GM19467 (cell line): ENCODE measurements around the gene MRPS18C.
"Not testable (repeated sequence)": the region's sequence is repeated elsewhere in the genome, so short reads cannot be mapped to it uniquely, and the experiment has no call there.

ENCODE experiments used
- ATAC-seq: cut with Tn5 transposase; IDR thresholded peaks from one replicate; pipeline ENCODE4 v1.9.1; 2021; ENCODE audit warnings: mild to moderate bottlenecking, moderate library complexity; ENCODE audit not compliant: unreplicated experiment

Gene MRPS18C

DNA sequence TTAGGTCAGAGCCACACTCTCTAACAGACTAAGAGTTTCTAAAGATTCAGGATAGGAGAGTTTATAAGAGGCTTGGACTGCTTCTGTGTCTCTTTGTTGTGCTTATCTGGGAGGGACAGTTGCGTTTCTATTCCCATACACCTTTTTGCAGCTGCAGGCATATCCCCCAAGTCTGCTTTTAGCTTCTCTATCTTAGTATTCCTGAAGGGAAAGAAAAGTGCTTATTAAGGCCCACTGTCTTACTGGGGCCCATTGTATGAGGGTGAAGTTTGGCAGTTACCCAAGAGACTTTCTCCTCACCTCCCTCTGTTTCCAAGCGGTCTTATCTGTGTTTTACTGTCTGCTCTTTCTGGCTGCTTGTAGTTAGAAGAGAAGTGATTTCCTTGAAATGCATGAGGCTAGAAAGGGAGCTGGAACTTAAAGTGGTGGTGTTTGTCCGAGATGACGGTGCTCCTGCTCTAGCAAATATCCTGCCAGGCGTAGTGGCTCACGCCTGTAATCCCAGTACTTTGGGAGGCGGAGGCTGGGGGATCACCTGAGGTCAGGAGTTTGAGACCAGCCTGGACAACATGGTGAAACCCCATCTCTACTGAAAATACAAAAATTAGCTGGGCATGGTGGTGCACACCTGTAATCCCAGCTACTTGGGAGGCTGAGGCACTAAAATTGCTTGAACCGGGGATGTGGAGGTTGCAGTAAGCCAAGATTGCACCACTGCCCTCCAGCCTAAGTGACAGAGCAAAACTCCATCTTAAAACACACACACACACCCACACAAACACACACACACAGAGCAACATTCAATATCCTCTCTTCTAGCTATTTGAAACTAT, 40.4 kb downstream of the MRPS18C start:
- not testable (repeated sequence) for ATAC-seq

DNA sequence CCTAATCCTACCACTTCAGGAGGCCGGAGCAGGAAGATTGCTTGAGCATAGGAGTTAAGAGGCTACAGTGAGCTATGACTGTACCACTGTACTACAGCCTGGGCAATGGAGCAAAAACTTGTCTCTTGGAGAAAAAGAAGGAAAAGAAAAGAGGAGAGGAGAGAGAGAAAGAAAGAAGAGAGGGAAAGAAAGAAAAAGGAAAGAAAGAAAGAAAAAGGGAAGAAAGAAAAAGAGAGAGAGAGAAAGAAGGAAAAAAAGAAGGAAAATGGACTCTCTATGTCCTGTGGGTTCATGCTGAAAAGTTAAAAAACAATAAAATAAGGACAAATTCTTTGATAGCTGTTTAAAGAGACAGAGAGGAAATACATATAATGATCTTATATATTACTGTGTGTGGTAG, 42.3 kb downstream of the MRPS18C start:
- ATAC-seq, result no peak

DNA sequence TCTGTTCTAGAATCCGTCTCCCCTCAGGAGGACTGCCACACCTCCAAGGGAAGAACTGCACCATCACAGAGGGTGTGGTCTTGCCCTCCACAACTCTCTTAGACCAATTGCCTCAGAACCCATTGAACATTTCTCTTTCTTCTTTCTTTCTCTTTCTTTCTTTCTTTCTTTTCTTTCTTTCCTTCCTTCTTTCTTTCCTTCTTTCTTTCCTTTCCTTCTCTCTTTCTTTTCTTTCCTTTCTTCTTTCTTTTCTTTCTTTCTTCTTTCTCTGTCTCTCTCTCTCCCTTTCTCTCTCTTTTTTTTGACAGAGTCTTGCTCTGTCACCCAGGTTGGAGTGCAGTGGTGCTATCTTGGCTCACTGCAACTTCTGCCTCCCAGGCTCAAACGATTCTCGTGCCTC, 45.8 kb downstream of the MRPS18C start:
- not testable (repeated sequence) for ATAC-seq

DNA sequence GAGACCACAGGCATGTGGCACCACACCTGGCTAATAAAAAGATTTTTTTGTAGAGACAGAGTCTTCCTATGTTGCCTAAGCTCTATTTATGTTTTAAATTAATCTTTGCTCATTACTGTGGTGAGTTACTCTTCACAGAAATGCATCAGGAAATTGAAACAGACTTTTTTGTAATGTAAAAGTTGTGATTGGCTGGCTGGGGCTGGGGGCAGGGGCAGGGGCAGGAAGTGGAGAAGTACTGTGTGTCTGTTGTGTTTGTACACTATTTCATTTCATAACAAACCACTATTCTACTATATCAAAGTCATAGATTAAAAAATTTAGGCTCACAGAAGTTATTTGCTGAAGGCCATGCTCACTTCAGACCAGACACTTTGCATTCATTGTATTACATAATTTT, 48.1 kb downstream of the MRPS18C start:
- no peak for ATAC-seq

DNA sequence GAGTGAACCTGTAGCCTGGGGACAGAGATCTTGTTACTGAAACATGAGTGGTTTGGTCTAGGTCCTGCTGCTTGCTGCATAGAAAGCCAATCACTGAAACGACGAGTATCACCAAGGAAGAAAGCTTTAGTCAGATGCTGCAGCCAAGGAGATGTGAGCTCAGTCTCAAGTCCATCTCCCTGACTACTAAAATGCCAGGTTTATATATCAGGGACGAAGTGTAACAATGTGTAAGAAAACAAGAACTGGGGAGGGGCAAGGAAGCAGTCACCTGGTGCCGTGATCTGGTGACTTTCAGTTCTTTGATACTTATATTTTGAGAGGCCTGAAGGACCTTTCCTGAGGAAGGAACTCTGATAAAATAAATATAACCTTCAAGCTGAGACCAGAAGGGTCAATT, 48.6 kb downstream of the MRPS18C start:
- ATAC-seq, result no peak

DNA sequence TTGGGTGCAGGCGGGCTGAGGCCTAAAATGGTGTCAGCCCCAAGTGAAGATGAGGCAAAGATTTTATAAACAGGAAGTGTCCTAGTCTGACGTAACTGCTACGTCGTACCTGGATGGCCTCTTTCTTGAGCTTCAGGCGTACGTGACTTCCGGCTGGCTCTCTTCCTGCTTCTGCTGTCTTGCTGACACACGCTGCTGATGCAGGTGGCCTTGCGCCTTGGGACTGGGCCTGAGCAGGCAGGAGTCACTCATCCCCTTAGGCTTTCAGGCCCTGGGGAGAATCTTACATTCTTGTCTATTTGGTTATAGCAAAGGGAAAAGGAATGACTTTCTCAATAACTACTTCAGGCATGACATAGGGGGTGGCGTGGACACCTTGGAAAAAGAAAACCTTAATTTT, 49.1 kb downstream of the MRPS18C start:
- ATAC-seq, result no peak

DNA sequence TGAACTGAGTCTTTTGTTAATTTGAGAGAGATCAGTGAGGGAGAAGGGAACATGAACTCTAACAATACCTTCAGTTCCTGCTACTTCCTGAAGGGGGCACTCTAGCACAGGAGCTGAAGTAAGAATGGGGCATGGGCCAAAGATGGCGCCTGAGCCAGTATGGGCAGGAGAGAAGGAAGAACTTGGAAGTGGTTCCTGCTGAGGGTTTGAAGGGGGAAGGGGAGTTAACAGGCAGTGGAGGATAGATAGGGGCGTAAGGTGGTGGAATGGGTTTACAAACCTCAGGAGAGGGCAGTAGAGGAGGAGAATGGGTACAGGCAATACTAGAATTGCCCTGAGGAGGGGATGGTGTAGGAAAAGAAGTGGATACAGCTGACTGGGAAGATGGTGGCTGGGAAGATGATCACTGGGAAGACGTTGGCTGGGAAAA, 53.3 kb downstream of the MRPS18C start:
- not testable (repeated sequence) for ATAC-seq

DNA sequence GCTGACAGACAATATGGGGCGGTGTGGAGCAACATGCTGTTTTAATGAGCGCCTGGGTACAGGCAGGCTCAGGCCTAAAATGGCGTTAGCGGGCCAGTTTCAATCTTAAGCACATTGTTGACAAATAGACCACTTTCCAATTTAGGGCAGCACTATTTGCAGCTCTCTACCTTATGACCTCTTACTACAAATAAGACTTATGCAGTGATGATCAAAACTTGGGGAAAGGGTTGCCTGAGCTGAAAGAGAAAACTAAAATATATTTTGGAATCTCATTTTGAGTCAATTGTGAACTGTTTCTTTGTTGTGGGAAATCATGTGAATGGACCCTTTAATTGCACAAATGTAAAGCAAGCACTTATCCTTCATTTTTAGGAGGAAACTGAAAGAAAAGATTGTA, 54.6 kb downstream of the MRPS18C start:
- no peak for ATAC-seq
